Chondrocyte (in vitro differentiated cells): ENCODE results near the gene CHMP4B. TPM values are rescaled to one million over a fixed set of nuclear protein-coding genes. Genes with fewer than 3 reads are reported as not detected.

Source experiments
- DNase-seq: peaks from one replicate; pipeline ENCODE4 v3.0.0; 2021; ENCODE audit warnings: mixed read lengths, low spot score
- H3K27ac Mint-ChIP-seq: one replicate; pipeline ENCODE4 v1.8.0; 2021; ENCODE audit warnings: mild to moderate bottlenecking, moderate library complexity, mixed read lengths; ENCODE audit not compliant: unreplicated experiment
- H3K27me3 Mint-ChIP-seq: 2 replicates; pipeline ENCODE4 v1.8.0; 2021; ENCODE audit warnings: low read depth, mixed read lengths
- H3K36me3 Mint-ChIP-seq: 2 replicates; pipeline ENCODE4 v1.8.0; 2021; ENCODE audit warnings: low read depth, mixed read lengths
- H3K4me1 Mint-ChIP-seq: 2 replicates; pipeline ENCODE4 v1.8.0; 2021; ENCODE audit warnings: low read depth, mild to moderate bottlenecking, mixed read lengths
- H3K4me3 Mint-ChIP-seq: one replicate; pipeline ENCODE4 v1.8.0; 2021; ENCODE audit warnings: mild to moderate bottlenecking, moderate library complexity, mixed read lengths; ENCODE audit not compliant: unreplicated experiment
- H3K9me3 Mint-ChIP-seq: 2 replicates; pipeline ENCODE4 v1.8.0; 2021; ENCODE audit warnings: low read depth, mixed read lengths
- CTCF ChIP-seq: fragments of 200-600 bp; sonication (generic); IDR thresholded peaks from 2 replicates; pipeline ENCODE4 v1.5.0; 2021; ENCODE audit warnings: antibody characterized with exemption, mild to moderate bottlenecking, moderate library complexity
- total RNA-seq: library from RNA; stranded (reverse); gene quantifications from 3 replicates; pipeline ENCODE4 v1.2.1, GENCODE V29; 2021

Gene CHMP4B
- total RNA-seq, 1 donor from 2014 or later = 122 TPM

- no peak for TF ChIP-seq CTCF
- no peak overlapping the region for H3K4me3 Mint-ChIP-seq
- H3K27ac Mint-ChIP-seq = no peak overlapping the region
- DNase-seq = no peak
- H3K36me3 Mint-ChIP-seq = peaks cover 33% of the 10 kb centered on the region
- peaks cover 33% of the 10 kb centered on the region for H3K4me1 Mint-ChIP-seq
- H3K9me3 Mint-ChIP-seq = no peaks in the 10 kb centered on the region
- no peaks in the 10 kb centered on the region for H3K27me3 Mint-ChIP-seq
Observed at GRCh38 chr20:33848391-33848790, 37.2 kb downstream of the CHMP4B start.

DNA sequence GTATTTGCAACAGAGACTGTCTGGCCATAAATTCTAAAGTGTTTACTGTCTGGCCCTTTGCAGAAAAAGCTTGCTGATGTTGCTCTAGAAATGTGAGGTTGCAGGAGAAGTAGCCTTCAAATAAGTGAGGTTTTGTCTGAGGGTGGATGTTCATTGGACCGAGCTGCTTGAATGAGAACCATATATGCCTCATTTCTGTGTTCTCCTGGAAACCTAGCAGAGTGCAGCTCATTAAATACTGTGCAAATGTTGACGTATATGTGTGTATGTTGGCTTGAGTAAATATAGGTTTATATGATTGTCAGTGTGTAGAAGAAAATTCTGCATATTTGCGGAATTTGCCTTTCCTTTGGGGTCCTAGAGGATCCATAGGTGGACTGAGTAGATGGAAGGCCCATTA, 39.0 kb downstream of the CHMP4B start:
- H3K36me3 Mint-ChIP-seq = peaks cover 47% of the 10 kb centered on the region
- H3K9me3 Mint-ChIP-seq = no peaks in the 10 kb centered on the region
- DNase-seq = no peak
- H3K4me3 Mint-ChIP-seq = no peak overlapping the region
- no peaks in the 10 kb centered on the region for H3K27me3 Mint-ChIP-seq
- H3K27ac Mint-ChIP-seq = no peak overlapping the region
- no peak for TF ChIP-seq CTCF
- peaks cover 23% of the 10 kb centered on the region for H3K4me1 Mint-ChIP-seq

DNA sequence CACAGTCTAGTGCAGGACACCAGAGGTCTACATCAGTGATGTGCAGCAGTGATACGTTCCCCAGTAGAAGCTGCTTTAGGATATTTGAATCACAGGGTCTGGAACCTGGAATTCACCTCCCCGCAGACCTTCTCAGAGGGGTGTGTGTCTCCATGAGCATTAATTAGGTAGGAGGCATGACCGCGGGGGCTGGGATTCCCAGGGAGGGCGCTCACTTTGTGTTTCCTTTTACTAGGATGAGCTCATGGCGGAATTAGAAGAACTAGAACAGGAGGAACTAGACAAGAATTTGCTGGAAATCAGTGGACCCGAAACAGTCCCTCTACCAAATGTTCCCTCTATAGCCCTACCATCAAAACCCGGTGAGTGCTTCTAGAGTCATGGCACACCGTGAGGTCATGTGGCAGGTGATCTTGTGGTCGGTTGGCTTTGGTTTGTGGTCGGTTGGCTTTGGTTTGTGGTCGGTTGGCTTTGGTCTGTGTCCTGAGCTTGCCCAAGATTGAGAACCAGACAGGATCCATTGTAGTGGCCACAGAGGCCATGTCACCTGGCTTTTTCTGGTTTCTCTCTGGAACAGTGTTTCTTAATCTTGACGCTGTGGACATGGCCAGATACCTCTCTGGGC, 40.8 kb downstream of the CHMP4B start:
- DNase-seq = no peak
- Mint-ChIP-seq H3K36me3 (peaks cover 51% of the 10 kb centered on the region), H3K4me1 (peaks cover 7% of the 10 kb centered on the region), H3K9me3 (no peaks in the 10 kb centered on the region), H3K27me3 (no peaks in the 10 kb centered on the region), H3K4me3 (no peak overlapping the region), H3K27ac (no peak overlapping the region)
- TF ChIP-seq CTCF = no peak

GRCh38 chr20:33852626-33853506, 41.7 kb downstream of the CHMP4B start:
- Mint-ChIP-seq H3K27ac (no peak overlapping the region), H3K9me3 (no peaks in the 10 kb centered on the region), H3K27me3 (no peaks in the 10 kb centered on the region), H3K4me1 (no peaks in the 10 kb centered on the region), H3K4me3 (no peak overlapping the region), H3K36me3 (peaks cover 55% of the 10 kb centered on the region)
- DNase-seq = no peak
- TF ChIP-seq CTCF = no peak

- H3K27me3 Mint-ChIP-seq = no peaks in the 10 kb centered on the region
- no peaks in the 10 kb centered on the region for H3K4me1 Mint-ChIP-seq
- peaks cover 56% of the 10 kb centered on the region for H3K36me3 Mint-ChIP-seq
- no peak overlapping the region for H3K4me3 Mint-ChIP-seq
- no peaks in the 10 kb centered on the region for H3K9me3 Mint-ChIP-seq
- no peak overlapping the region for H3K27ac Mint-ChIP-seq
- TF ChIP-seq CTCF = no peak
- DNase-seq = no peak
Observed at GRCh38 chr20:33853507-33853813, 42.3 kb downstream of the CHMP4B start.
